Renal pelvis (tissue), 4 donors: ENCODE measurements around the gene HOXD8. TPM values are rescaled to one million over a fixed set of nuclear protein-coding genes. Genes with fewer than 3 reads are reported as not detected.

ENCODE experiments used
- DNase-seq: peaks from one replicate; pipeline ENCODE4 v3.0.0-alpha.2; 2013
- polyA plus RNA-seq, 3 donors: library from polyadenylated mRNA; unstranded; fragments of 120-200 nt; gene quantifications; one replicate each; pipeline ENCODE4 v1.2.1, GENCODE V29; 2013; ENCODE audit not compliant: insufficient read length in 3 of 3

Gene HOXD8
- polyA plus RNA-seq, 3 donors, result 171 to 182 (median 181) TPM

- no peak for DNase-seq
Observed at GRCh38 chr2:176099159-176099727, 30.3 kb upstream of the HOXD8 start.

DNA sequence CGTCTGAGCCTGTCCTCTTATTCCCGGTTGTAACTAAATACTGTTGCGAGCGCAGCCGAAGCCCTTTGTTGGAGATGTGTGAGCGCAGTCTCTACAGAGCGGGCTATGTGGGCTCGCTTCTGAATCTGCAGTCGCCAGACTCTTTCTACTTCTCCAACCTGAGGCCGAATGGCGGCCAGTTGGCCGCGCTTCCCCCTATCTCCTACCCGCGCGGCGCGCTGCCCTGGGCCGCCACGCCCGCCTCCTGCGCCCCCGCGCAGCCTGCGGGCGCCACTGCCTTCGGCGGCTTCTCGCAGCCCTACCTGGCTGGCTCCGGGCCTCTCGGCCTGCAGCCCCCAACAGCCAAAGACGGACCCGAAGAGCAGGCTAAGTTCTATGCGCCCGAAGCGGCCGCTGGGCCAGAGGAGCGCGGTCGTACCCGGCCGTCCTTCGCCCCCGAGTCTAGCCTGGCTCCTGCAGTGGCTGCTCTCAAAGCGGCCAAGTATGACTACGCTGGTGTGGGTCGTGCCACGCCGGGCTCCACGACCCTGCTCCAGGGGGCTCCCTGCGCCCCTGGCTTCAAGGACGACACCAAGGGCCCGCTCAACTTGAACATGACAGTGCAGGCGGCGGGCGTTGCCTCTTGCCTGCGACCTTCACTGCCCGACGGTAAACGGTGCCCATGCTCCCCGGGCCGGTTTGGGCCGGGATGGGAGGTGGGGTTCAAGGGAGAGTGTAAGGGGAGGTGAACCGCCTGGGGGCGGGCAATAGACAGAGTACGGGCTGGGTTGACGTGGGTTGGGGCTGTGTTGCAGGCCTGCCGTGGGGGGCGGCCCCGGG lies 29.6 kb upstream of the HOXD8 start, which contains the start of gene HOXD12:
TSS of gene HOXD12 (plus strand) at position 68 of the 819 bp plus-strand sequence. CDS start at position 75, 7 bp downstream.
- DNase-seq, result no peak

DNA sequence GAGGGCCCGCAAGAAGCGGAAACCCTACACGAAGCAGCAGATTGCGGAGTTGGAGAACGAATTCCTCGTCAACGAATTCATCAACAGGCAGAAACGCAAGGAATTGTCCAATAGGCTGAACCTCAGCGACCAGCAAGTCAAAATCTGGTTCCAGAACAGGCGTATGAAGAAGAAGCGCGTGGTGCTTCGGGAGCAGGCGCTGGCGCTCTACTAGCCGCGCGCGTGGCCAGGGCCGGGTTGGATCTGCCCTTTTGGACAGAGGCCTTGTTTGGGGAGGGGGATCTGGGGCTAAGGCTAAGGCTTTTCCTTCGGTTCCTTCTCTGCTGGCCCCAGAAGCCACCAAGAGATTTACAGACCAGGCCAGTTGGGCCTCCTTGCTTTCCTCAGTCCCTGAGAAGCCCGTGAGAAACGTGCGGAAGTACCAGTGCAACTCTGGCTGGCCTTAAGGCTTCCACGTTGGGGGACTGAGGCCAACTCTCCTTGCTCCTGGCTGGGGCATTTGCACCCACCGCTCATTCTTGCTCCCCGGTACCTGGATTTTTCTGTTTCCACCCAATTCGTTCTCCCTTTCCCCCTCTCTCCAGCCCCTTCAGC lies 28.9 kb upstream of the HOXD8 start:
- no peak for DNase-seq

- no peak for DNase-seq
Observed at GRCh38 chr2:176101216-176101830, 28.2 kb upstream of the HOXD8 start.

DNA sequence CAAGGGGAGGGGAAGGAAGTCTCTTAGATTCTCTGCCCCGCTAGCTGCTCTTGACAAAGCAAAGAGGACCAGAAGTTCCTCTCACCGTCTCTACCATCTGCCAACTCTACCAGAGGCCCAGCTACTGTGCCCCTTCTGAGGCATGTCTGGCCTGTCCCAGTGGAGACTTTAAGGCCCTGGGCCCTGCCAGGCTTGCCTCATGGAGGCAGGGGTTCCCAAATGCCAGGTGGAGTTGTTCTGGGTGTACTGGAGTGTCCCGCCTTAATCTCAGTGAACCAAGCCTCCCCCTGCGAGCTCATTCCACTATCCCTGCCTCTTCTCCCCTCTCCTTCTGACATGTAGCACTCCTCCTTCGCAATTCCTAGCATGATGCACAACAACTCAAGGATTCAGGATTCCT lies 27.7 kb upstream of the HOXD8 start:
- no peak for DNase-seq

DNA sequence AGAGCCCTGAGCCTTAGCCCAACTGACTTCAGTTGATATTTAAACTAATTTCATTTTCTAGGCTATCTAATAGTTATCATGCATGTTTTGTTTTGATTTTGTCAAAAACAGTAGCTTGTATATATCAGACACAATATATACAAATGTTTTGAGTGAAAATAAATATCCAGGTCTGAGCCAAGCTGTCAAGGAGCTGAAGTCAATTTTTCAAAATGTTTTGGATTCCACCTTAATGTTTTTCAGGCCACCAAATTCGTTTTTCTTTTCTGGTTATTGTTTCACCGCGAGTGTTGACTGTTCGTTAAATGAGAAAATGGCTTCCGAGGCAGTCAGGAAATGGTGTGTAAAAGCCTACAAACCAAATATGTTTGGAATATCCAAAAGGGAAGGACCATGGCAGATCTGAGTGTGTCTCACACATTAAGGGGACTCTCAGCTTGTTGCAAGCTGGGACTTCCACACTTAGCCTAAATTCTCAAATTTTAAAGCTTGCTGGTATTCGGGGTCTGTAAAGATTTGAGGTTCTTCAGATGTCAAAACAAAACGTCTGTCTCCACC lies 27.1 kb upstream of the HOXD8 start:
- DNase-seq, result no peak

- DNase-seq, result no peak
Observed at GRCh38 chr2:176103194-176103593, 26.3 kb upstream of the HOXD8 start.

DNA sequence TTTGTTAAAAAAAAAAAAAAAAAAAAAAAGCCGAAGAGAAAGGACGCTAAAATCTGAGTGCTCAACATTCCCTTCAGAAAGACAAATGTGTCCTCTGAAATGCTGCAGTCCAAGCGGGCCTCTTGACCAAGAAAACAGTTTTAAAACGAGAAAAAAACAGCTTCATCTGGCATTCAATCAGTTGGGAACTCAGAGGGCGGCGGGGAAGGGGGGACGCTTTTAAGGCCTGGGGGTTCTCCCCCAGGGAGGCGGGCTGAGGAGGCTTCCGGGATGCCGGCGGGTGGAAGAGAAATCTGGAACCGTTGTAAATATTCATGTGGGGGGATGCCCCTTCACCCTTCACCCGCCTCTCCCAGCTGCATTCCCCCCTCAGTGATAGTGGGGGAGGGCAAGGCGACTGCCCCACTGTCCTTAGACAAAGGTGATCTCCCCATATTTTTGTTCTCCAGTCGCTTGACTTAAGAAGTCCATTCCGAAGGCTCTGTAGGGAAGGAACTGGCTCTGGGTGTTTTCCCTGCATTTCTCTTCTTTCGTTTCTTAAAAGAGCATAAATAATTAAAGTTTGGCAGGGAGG lies 25.7 kb upstream of the HOXD8 start:
- DNase-seq, result no peak

- DNase-seq, result no peak
Observed at GRCh38 chr2:176104316-176105077, 25.0 kb upstream of the HOXD8 start.

- peak; percentile 80 for DNase-seq
Observed at GRCh38 chr2:176105078-176105729, 24.3 kb upstream of the HOXD8 start.

DNA sequence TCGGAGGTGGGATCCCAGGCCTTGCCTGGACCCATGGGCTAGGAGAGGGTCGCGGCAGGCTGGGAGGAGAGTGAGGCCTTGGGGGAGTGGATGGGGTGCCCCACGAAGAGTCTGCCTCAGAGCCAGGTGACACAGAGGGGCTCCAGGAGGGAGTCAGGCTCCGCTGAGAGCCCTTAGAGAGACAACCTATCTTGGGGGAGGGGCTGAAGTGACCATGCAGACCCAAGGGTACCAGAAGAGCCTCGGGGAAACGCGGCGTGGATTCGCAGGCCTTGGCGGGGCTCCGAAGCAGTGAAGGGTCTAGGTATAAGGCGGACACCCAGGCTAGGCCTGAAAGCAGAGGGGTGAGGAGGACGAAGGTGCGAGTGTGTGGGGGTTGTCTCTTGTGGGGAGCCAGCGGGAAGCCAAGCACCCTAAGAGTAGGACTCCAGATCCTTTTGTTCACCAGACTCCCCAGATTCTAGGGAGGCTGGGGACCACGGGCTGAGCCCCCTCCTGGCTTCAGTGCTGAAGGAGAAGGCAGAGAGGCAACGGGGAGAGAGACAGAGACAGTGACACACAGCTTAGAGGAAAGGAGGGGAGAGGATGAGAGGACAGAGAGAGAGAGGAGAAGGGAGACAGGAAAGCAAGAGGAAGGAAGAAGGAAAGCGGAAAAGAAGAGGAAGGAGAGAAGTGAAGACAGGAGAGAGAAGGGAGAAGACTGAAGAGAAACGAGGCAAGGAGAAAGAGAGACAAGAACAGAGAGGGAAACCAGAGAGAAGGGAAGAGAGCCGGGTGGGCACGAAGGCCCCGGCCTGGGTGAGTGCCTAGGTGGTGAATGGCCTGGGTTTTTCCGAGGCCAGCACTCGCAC lies 23.6 kb upstream of the HOXD8 start:
- no peak for DNase-seq

DNA sequence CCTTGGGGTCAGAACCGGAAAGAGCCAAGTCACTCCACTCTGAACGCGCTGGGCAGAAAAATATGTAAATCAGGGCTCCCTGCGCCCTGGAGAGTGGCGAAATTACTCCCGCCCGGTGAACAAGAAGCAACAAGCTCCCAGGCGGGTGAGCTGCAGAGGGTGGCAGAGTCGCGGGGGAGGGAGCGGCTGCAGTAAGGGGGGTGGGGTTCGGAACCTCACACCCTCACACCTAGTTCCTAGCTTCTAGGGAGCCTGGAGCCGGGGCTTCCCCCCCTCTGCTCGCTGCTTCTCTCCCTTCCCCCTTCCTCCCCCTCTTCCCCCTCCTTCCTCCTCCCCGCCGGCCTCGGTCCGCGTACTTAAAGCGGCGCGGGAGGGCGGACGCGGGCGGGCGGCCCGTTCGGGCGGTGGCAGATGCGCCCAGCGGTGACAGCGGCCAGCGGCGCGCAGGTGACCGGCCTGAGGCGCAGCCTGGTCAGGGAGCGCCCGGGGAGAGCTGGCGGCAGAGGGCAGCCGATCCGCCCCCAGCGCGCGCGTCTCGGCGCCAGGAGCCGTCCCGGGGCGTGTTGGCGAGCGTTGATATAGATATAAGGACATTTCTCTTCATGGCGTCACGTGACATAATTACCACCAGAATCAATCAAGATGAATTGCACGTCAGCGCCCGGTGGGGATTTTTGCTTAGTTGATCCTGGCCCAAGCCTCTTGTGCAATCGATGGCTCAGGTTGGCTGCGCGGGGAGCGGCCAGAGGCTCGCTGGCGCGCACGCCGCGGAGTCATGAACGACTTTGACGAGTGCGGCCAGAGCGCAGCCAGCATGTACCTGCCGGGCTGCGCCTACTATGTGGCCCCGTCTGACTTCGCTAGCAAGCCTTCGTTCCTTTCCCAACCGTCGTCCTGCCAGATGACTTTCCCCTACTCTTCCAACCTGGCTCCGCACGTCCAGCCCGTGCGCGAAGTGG lies 22.6 kb upstream of the HOXD8 start, which contains the start of gene HOXD11:
TSS of gene HOXD11 (plus strand) at position 700 of the 959 bp plus-strand sequence. CDS start at position 776, 76 bp downstream.
- peak; percentile 77 for DNase-seq

DNA sequence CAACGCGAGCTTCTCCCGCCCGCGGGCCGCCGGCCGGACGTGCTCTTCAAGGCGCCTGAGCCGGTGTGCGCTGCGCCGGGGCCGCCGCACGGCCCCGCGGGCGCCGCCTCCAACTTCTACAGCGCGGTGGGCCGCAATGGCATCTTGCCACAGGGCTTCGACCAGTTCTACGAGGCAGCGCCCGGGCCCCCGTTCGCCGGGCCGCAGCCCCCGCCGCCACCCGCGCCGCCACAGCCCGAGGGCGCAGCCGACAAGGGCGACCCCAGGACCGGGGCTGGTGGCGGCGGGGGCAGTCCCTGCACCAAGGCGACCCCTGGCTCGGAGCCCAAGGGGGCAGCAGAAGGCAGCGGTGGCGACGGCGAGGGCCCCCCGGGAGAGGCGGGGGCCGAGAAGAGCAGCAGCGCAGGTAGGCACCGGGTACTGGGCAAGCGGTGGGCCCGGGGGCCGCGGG lies 21.7 kb upstream of the HOXD8 start:
- DNase-seq, result no peak

- DNase-seq, result no peak
Observed at GRCh38 chr2:176109192-176109901, 20.2 kb upstream of the HOXD8 start.

GRCh38 chr2:176109946-176110345 lies 19.6 kb upstream of the HOXD8 start:
- no peak for DNase-seq

DNA sequence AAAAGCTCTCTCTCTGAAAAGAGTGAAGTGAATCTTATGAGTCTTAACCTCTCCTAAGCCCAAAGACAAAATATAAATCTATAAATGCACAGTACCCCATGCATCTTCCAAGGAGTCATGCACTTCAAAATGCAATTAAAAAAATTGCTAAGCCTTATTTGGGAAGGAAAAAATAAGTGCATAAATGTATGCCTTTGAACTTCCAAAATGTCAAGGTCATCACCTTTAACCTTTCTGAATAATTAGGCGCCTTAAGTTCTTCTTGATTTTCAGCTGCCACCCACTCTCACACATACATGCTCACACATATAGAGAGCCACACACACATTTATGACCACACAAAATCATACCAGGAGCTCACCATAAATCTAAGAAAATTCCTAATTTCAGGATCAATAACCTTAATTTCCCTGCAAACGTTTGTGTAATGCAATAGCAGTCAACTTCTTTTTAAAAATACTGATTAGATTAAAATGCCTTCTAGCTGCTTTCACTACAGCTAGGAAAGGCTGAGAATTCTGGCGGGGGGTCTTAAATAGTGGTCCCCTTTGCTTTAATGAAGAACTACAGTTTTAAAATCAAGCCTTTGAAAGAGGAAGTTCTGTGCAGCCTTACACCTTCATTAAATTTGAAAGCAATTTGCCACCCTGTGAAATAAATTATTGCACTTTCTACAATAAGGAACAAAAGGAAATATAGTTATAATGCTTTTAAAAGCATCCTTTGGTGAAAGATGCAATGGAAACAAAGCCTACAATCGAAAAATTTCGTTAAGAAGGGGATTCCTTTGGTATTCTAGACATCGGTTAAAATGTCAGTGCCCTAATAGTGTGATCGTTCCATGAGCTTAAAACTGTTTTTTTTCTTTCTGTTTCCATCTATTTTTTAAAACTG lies 18.8 kb upstream of the HOXD8 start:
- no peak for DNase-seq
